B cell (primary cell): Measurements from ENCODE around the gene OR7C1. TPM values are rescaled to one million over a fixed set of nuclear protein-coding genes. Genes with fewer than 3 reads are reported as not detected.
A peak's percentile ranks its signal among the peaks of the same experiment; 100 is the strongest.
"Not testable (repeated sequence)": the region's sequence is repeated elsewhere in the genome, so short reads cannot be mapped to it uniquely, and the experiment has no call there.

Experiments
- ATAC-seq: fragments of 200-7000 bp; cut with Tn5 transposase; one replicate; pipeline ENCODE4 v1.10.0; 2021; ENCODE audit warnings: low read depth, mild to moderate bottlenecking, moderate number of reproducible peaks, moderate library complexity
- CTCF ChIA-PET: fragments of 350-600 bp; sonication (Branson Sonifier 250); formaldehyde crosslinking; loops from one replicate; lab custom pipeline; 2021; ENCODE audit warnings: antibody characterized with exemption, inconsistent platforms; lab: Charles Lee
- POLR2A ChIA-PET: fragments of 350-600 bp; sonication (Branson Sonifier 250); formaldehyde crosslinking; loops from one replicate; lab custom pipeline; 2021; ENCODE audit warnings: antibody characterized with exemption; lab: Charles Lee
- DNase-seq: peaks from one replicate; pipeline ENCODE4 v3.0.0; 2013
- H2AFZ ChIP-seq: 2 replicates; pipeline ENCODE4 v1.6.1; 2012; ENCODE audit warnings: mild to moderate bottlenecking, low read depth, low read length; ENCODE audit not compliant: insufficient read depth, poor library complexity, severe bottlenecking
- H3K27ac ChIP-seq, 2 donors: 1 replicate in 1 of 2; 2 replicates in 1 of 2; pipeline ENCODE4 v1.5.1; 2012 to 2013; ENCODE audit warnings: low read length in 2 of 2, mild to moderate bottlenecking in 2 of 2, moderate library complexity in 1 of 2
- H3K27me3 ChIP-seq, 4 experiments: fragments of 200-600 bp in 1 of 4; sonication (generic) in 1 of 4; replicated peaks in 1 of 4; 1 replicate in 2 of 4; 2 replicates in 2 of 4; pipeline versions ENCODE4 v1.6.1 to v1.7.0; 2013 to 2016; ENCODE audit warnings: low read length in 3 of 4, mild to moderate bottlenecking in 2 of 4, mixed read lengths in 1 of 4, moderate library complexity in 1 of 4; ENCODE audit not compliant: insufficient read depth in 4 of 4, control insufficient read depth in 3 of 4; ENCODE audit errors: control extremely low read depth in 1 of 4
- H3K36me3 ChIP-seq, 2 experiments: replicated peaks in 1 of 2; 1 replicate in 1 of 2; 2 replicates in 1 of 2; pipeline versions ENCODE4 v1.6.1 to v1.7.1; 2013; ENCODE audit warnings: low read length in 1 of 2; ENCODE audit not compliant: insufficient read depth in 2 of 2, control insufficient read depth in 1 of 2; ENCODE audit errors: control extremely low read depth in 1 of 2, extremely low read depth in 1 of 2
- H3K4me1 ChIP-seq, 2 donors: fragments of 200-600 bp in 1 of 2; sonication (generic) in 1 of 2; 1 replicate in 1 of 2; 2 replicates in 1 of 2; pipeline versions ENCODE4 v1.5.1 to v1.6.1; 2013 to 2017; ENCODE audit warnings: low read length in 2 of 2; ENCODE audit not compliant: control insufficient read depth in 2 of 2, insufficient read depth in 2 of 2
- H3K4me2 ChIP-seq: replicated peaks from 2 replicates; pipeline ENCODE3; 2012; ENCODE audit warnings: mild to moderate bottlenecking, low read depth, low read length; ENCODE audit not compliant: poor library complexity, severe bottlenecking
- H3K4me3 ChIP-seq, 5 experiments: fragments of 200-600 bp in 1 of 5; sonication (generic) in 1 of 5; 1 replicate in 3 of 5; 2 replicates in 2 of 5; pipeline versions ENCODE4 v1.5.1 to v1.7.0; 2011 to 2016; ENCODE audit warnings: low read length in 4 of 5, mild to moderate bottlenecking in 4 of 5, low read depth in 2 of 5, control low read depth in 1 of 5, moderate library complexity in 1 of 5; ENCODE audit not compliant: insufficient read depth in 1 of 5; ENCODE audit errors: control extremely low read depth in 1 of 5, extremely low read depth in 1 of 5
- H3K79me2 ChIP-seq: fragments of 200-600 bp; sonication (generic); one replicate; pipeline ENCODE4 v1.6.0; 2016; ENCODE audit warnings: low read length; ENCODE audit not compliant: control insufficient read depth, insufficient read depth
- H3K9ac ChIP-seq: fragments of 200-600 bp; sonication (generic); 2 replicates; pipeline ENCODE4 v1.6.1; 2017; ENCODE audit warnings: mild to moderate bottlenecking, low read length, moderate library complexity
- H3K9me3 ChIP-seq, 3 donors: one replicate each; pipeline versions ENCODE4 v1.6.1 to v1.7.1; 2013; ENCODE audit warnings: low read length in 2 of 3; ENCODE audit not compliant: control insufficient read depth in 2 of 3, insufficient read depth in 1 of 3; ENCODE audit errors: control extremely low read depth in 1 of 3
- H4K20me1 ChIP-seq: 2 replicates; pipeline ENCODE4 v1.6.0; 2012; ENCODE audit warnings: mild to moderate bottlenecking, low read length; ENCODE audit not compliant: insufficient read depth, control insufficient read depth, poor library complexity, severe bottlenecking
- H3K27ac Mint-ChIP-seq: one replicate; pipeline ENCODE4 v1.8.0; 2021; ENCODE audit warnings: mixed read lengths
- H3K27me3 Mint-ChIP-seq: one replicate; pipeline ENCODE4 v1.8.0; 2021; ENCODE audit warnings: mixed read lengths
- H3K4me1 Mint-ChIP-seq: one replicate; pipeline ENCODE4 v1.8.0; 2021; ENCODE audit warnings: mixed read lengths
- H3K4me3 Mint-ChIP-seq: one replicate; pipeline ENCODE4 v1.8.0; 2021; ENCODE audit warnings: mixed read lengths
- H3K9me3 Mint-ChIP-seq: one replicate; pipeline ENCODE4 v1.8.0; 2022; ENCODE audit warnings: mixed read lengths; ENCODE audit not compliant: insufficient read depth
- EZH2 ChIP-seq: IDR thresholded peaks from 2 replicates; pipeline ENCODE4 v1.6.1; 2012; ENCODE audit warnings: borderline replicate concordance, low read depth, mild to moderate bottlenecking, moderate library complexity, low read length; ENCODE audit not compliant: insufficient read depth, poor library complexity, severe bottlenecking
- WGBS: methylation state at CpG from one replicate; pipeline ENCODE4 v1.1.5; 2013; ENCODE audit warnings: missing lambda C conversion rate; ENCODE audit not compliant: insufficient coverage; 5-methylcytosine and 5-hydroxymethylcytosine counted together
- intact Hi-C: fragments of 100-400 bp; cut with micrococcal nuclease; formaldehyde crosslinking; loops from one replicate; pipeline ENCODE4 v1.10.0; 2022
- polyA plus RNA-seq: library from polyadenylated mRNA; depleted of rRNA; stranded (reverse); fragments of >200 nt; gene quantifications from 2 replicates; pipeline ENCODE4 v1.2.3, GENCODE V29; 2012
- total RNA-seq, 2 donors: library from RNA; stranded (reverse); fragments of 120-200 nt in 1 of 2; gene quantifications; 1 replicate in 1 of 2; 2 replicates in 1 of 2; pipeline versions ENCODE4 v1.2.3 to v1.2.4, GENCODE V29; 2013 to 2022
- TF ChIP-seq, protein P1 (sequence below): fragments of 200-600 bp; IDR thresholded peaks from one replicate; pipeline ENCODE4 v1.8.0; 2022; ENCODE audit warnings: antibody characterized with exemption, mild to moderate bottlenecking

OR7C1 gene
- total and polyA plus RNA-seq, 2 donors (not counting 1 experiment from before 2014, with no cell fraction given), result not detected

DNA sequence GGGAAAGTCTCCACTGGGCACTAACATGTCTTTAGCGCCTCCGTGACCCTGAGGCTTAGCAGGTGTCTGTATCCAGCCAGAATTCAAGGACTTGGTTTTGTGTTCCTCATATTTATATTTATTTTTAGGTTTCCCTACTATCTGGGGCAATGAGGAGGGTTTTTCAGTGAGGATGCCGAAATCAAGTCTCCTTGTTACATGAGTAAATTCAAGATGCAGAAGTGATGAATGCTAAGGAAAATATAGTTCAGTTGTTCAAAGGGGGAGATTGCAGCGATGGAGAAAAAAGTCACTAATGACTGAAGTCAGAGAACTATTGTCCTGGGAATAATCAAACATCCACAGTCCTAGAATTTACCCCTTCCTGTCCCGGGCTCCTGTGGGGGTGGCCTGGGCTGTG lies 55.8 kb downstream of the OR7C1 start:
- H3K9ac ChIP-seq, result no peak overlapping the region
- no peaks in the 10 kb centered on the region for H3K79me2 ChIP-seq
- no peak overlapping the region for H2AFZ ChIP-seq
- peaks cover 0 to 12% (median 0%) of the 10 kb centered on the region in 3 donors for H3K9me3 ChIP-seq
- H3K4me2 ChIP-seq, result no peak overlapping the region
- Mint-ChIP-seq H3K9me3 (no peaks in the 10 kb centered on the region), H3K4me3 (no peak overlapping the region), H3K27me3 (peaks cover 10% of the 10 kb centered on the region), H3K4me1 (peaks cover 32% of the 10 kb centered on the region), H3K27ac (no peak overlapping the region)
- 100% methylated on average over 1 of the region's 5 CpGs for WGBS
- POLR2A ChIA-PET, result no interaction called here
- no peak for TF ChIP-seq EZH2
- TF ChIP-seq, protein P1, sequence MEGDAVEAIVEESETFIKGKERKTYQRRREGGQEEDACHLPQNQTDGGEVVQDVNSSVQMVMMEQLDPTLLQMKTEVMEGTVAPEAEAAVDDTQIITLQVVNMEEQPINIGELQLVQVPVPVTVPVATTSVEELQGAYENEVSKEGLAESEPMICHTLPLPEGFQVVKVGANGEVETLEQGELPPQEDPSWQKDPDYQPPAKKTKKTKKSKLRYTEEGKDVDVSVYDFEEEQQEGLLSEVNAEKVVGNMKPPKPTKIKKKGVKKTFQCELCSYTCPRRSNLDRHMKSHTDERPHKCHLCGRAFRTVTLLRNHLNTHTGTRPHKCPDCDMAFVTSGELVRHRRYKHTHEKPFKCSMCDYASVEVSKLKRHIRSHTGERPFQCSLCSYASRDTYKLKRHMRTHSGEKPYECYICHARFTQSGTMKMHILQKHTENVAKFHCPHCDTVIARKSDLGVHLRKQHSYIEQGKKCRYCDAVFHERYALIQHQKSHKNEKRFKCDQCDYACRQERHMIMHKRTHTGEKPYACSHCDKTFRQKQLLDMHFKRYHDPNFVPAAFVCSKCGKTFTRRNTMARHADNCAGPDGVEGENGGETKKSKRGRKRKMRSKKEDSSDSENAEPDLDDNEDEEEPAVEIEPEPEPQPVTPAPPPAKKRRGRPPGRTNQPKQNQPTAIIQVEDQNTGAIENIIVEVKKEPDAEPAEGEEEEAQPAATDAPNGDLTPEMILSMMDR, result no peak
- no peak for ATAC-seq
- no peaks in the 10 kb centered on the region for H4K20me1 ChIP-seq
- intact Hi-C loops, result no loop called here
- CTCF ChIA-PET, result interaction anchor here (0.6 kb wide), 1 partner anchor 680 kb away, joined by 3 read pairs; no protein-coding TSS in a partner anchor
- H3K4me1 ChIP-seq, result peaks cover 13 to 31% of the 10 kb centered on the region in 2 donors
- no peaks in the 10 kb centered on the region for H3K36me3 ChIP-seq
- peaks cover 0 to 20% (median 4%) of the 10 kb centered on the region in 4 experiments for H3K27me3 ChIP-seq
- no peak for DNase-seq
- no peak overlapping the region for H3K27ac ChIP-seq
- no peak overlapping the region for H3K4me3 ChIP-seq

DNA sequence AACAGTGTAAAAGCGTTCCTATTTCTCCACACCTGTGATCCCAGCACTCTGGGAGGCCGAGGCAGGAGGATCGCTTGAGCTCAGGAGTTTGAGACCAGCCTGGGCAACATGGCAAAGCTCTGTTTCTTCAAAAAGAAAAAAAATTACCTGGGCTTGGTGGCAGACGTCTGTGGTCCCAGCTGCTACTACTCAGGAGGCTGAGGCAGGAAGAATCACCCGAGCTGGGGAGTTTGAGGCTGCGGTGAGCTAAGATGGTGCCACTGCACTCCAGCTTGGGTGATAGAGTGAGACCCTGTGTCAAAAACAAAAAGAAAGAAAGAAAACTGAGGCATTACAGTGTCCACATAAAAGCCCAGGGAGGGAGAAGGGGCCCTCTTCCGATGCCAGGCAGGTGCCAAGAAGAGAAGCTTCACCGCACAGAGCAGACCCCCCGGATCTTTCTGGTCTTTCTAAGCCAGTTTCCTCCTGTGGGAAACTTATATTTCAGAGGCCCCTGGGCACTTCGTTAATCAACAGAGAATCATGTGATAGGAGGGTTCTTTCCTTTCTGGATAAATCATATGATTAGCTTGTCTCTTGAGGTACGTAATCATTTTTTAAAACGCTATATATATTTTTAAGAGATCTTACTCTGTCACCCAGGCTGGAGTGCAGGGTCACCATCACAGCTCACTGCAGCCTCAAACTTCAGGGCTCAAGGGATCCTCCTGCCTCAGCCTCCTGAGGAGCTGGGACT lies 56.7 kb downstream of the OR7C1 start, which contains the start of gene ADGRE2:
ADGRE2 (minus strand) TSS at position 451 of the 736 bp plus-strand sequence. CDS start 1,804 bp downstream, outside the sequence.
- POLR2A ChIA-PET, H3K9me3 Mint-ChIP-seq, H3K27ac ChIP-seq, H3K36me3 ChIP-seq, H4K20me1 ChIP-seq, H3K79me2 ChIP-seq, H3K9ac ChIP-seq, ATAC-seq, H3K4me3 ChIP-seq, H3K4me2 ChIP-seq, H3K27ac Mint-ChIP-seq, intact Hi-C loops, DNase-seq: not testable (repeated sequence)
- H3K4me1 ChIP-seq, result peaks cover 13 to 26% of the 10 kb centered on the region in 2 donors
- H2AFZ ChIP-seq, result peak within 1 kb of the TSS; percentile 22
- H3K27me3 ChIP-seq, result peaks cover 0 to 20% (median 4%) of the 10 kb centered on the region in 4 experiments
- peaks cover 13% of the 10 kb centered on the region for H3K27me3 Mint-ChIP-seq
- H3K4me1 Mint-ChIP-seq, result peaks cover 26% of the 10 kb centered on the region
- peak within 1 kb of the TSS; percentile 54 for H3K4me3 Mint-ChIP-seq
- H3K9me3 ChIP-seq, result peaks cover 0 to 12% (median 0%) of the 10 kb centered on the region in 3 donors
- CTCF ChIA-PET, result interaction anchor here (0.6 to 2.4 kb wide), 2 partner anchors 205 to 679 kb away, joined by 3 to 5 read pairs; no protein-coding TSS in a partner anchor
- 97% methylated on average over 3 of the region's 12 CpGs for WGBS

DNA sequence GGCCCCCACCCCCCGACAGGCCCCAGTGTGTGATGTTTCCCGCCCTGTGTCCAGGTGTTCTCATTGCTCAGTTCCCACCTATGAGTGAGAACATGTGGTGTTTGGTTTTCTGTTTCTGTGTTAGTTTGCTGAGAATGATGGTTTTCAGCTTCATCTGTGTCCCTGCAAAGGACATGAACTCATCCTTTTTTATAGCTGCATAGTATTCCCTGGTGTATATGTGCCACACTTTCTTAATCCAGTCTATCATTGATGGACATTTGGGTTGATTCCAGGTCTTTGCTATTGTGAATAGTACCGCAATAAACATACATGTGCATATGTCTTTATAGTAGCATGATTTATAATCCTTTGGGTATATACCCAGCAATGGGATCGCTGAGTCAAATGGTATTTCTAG lies 57.3 kb downstream of the OR7C1 start:
- Mint-ChIP-seq H3K27me3 (peaks cover 13% of the 10 kb centered on the region), H3K4me3 (peak overlapping the region; percentile 54), H3K4me1 (peaks cover 22% of the 10 kb centered on the region)
- no CpG with 5 or more reads among the region's 4 CpGs for WGBS
- H2AFZ ChIP-seq, ATAC-seq, POLR2A ChIA-PET, H3K4me3 ChIP-seq, H3K36me3 ChIP-seq, H3K79me2 ChIP-seq, H4K20me1 ChIP-seq, intact Hi-C loops, H3K9ac ChIP-seq, H3K27ac ChIP-seq, H3K4me2 ChIP-seq, DNase-seq, H3K9me3 Mint-ChIP-seq, H3K27ac Mint-ChIP-seq: not testable (repeated sequence)
- peaks cover 0 to 12% (median 0%) of the 10 kb centered on the region in 3 donors for H3K9me3 ChIP-seq
- CTCF ChIA-PET, result interaction anchor here (1.0 to 2.4 kb wide), 2 partner anchors 9 to 205 kb away, joined by 5 read pairs; no protein-coding TSS in a partner anchor
- peaks cover 0 to 20% (median 4%) of the 10 kb centered on the region in 4 experiments for H3K27me3 ChIP-seq
- peaks cover 13 to 26% of the 10 kb centered on the region in 2 donors for H3K4me1 ChIP-seq
